HepG2 (cell line): ENCODE data around the gene TAT. TPM values are rescaled to one million over a fixed set of nuclear protein-coding genes. Genes with fewer than 3 reads are reported as not detected.
A peak's percentile ranks its signal among the peaks of the same experiment; 100 is the strongest.

Source experiments
- AFF4 ChIP-seq: sonication (generic); formaldehyde crosslinking; IDR thresholded peaks from 2 replicates; pipeline ENCODE4 v1.4.0; 2020; ENCODE audit warnings: missing genetic modification reagents
- CERS6 ChIP-seq: sonication (generic); formaldehyde crosslinking; IDR thresholded peaks from 2 replicates; pipeline ENCODE4 v1.5.0; 2020; ENCODE audit warnings: missing genetic modification reagents
- DPF2 ChIP-seq: sonication (generic); formaldehyde crosslinking; IDR thresholded peaks from 2 replicates; pipeline ENCODE4 v1.4.0; 2020; ENCODE audit warnings: mild to moderate bottlenecking, low read depth, missing genetic modification reagents, borderline replicate concordance
- ELF3 ChIP-seq: IDR thresholded peaks from 2 replicates; pipeline ENCODE4 v1.6.1; 2016; ENCODE audit warnings: missing genetic modification reagents, missing compliant biosample characterization
- GTF3A ChIP-seq: sonication (generic); formaldehyde crosslinking; conservative IDR thresholded peaks from 2 replicates; pipeline ENCODE4 v1.4.0; 2020; ENCODE audit warnings: mild to moderate bottlenecking, missing genetic modification reagents
- HOXA9 ChIP-seq: sonication (generic); formaldehyde crosslinking; IDR thresholded peaks from 2 replicates; pipeline ENCODE4 v1.8.1; 2022; ENCODE audit warnings: missing genetic modification reagents, mild to moderate bottlenecking, moderate library complexity, borderline replicate concordance
- IRF2 ChIP-seq: IDR thresholded peaks from 2 replicates; pipeline ENCODE4 v1.6.1; 2018; ENCODE audit warnings: missing genetic modification reagents, missing compliant biosample characterization
- LBX2 ChIP-seq: sonication (generic); formaldehyde crosslinking; IDR thresholded peaks from 2 replicates; pipeline ENCODE4 v1.5.0; 2020; ENCODE audit warnings: missing genetic modification reagents, mild to moderate bottlenecking, borderline replicate concordance
- LCORL ChIP-seq, 2 experiments: fragments of 450-650 bp in 1 of 2; sonication (generic) in 1 of 2; formaldehyde crosslinking in 1 of 2; IDR thresholded peaks; 2 replicates each; pipeline versions ENCODE4 v1.5.0 to v1.6.1; 2017 to 2020; ENCODE audit warnings: antibody characterized with exemption in 1 of 2, missing genetic modification reagents in 1 of 2
- NFYC ChIP-seq: IDR thresholded peaks from 2 replicates; pipeline ENCODE4 v1.6.1; 2016; ENCODE audit warnings: missing genetic modification reagents, missing compliant biosample characterization
- RNF219 ChIP-seq: sonication (generic); formaldehyde crosslinking; IDR thresholded peaks from 2 replicates; pipeline ENCODE4 v1.5.0; 2020; ENCODE audit warnings: mild to moderate bottlenecking, missing genetic modification reagents
- SALL1 ChIP-seq: sonication (generic); formaldehyde crosslinking; IDR thresholded peaks from 2 replicates; pipeline ENCODE4 v1.8.0; 2022; ENCODE audit warnings: mild to moderate bottlenecking, missing genetic modification reagents
- SMARCC2 ChIP-seq: fragments of 450-650 bp; IDR thresholded peaks from 2 replicates; pipeline ENCODE4 v1.6.1; 2017; ENCODE audit warnings: antibody characterized with exemption, mild to moderate bottlenecking
- TCF7 ChIP-seq: sonication (generic); IDR thresholded peaks from 2 replicates; pipeline ENCODE4 v1.6.1; 2016; ENCODE audit warnings: antibody characterized with exemption, low read depth
- ZBTB10 ChIP-seq: sonication (generic); formaldehyde crosslinking; IDR thresholded peaks from 2 replicates; pipeline ENCODE4 v1.4.0; 2020; ENCODE audit warnings: missing genetic modification reagents, borderline replicate concordance
- ZBTB7B ChIP-seq: sonication (generic); formaldehyde crosslinking; IDR thresholded peaks from 2 replicates; pipeline ENCODE4 v1.4.0; 2020; ENCODE audit warnings: missing genetic modification reagents
- ZNF12 ChIP-seq: sonication (generic); formaldehyde crosslinking; IDR thresholded peaks from 2 replicates; pipeline ENCODE4 v1.5.0; 2020; ENCODE audit warnings: missing genetic modification reagents
- ZNF235 ChIP-seq: sonication (generic); formaldehyde crosslinking; IDR thresholded peaks from 2 replicates; pipeline ENCODE4 v1.8.1; 2023; ENCODE audit warnings: mild to moderate bottlenecking, missing genetic modification reagents, borderline replicate concordance
- ZNF264 ChIP-seq: sonication (generic); formaldehyde crosslinking; IDR thresholded peaks from 2 replicates; pipeline ENCODE4 v1.4.0; 2020; ENCODE audit warnings: missing genetic modification reagents
- ZNF337 ChIP-seq: sonication (generic); formaldehyde crosslinking; IDR thresholded peaks from 2 replicates; pipeline ENCODE4 v1.5.1; 2020; ENCODE audit warnings: missing genetic modification reagents, low read depth, mild to moderate bottlenecking, borderline replicate concordance
- ZNF616 ChIP-seq: sonication (generic); formaldehyde crosslinking; IDR thresholded peaks from 2 replicates; pipeline ENCODE4 v1.5.0; 2020; ENCODE audit warnings: low read depth, mild to moderate bottlenecking, missing genetic modification reagents
- polyA plus RNA-seq, 8 experiments: library from polyadenylated mRNA; depleted of rRNA in 3 of 8; stranded (reverse) in 7 of 8; unstranded in 1 of 8; fragments of >200 nt; fragmentation: Illumina TruSeq in 4 of 8; extraction: Trizol in 4 of 8; gene quantifications; 2 replicates each; pipeline versions ENCODE4 v1.2.1 to v1.2.3, GENCODE V29; 2011 to 2016; ENCODE audit warnings: low read depth in 4 of 8, missing spikeins in 1 of 8, mixed read lengths in 1 of 8; ENCODE audit not compliant: insufficient read depth in 1 of 8
- total RNA-seq, 5 experiments: library from RNA; depleted of rRNA; stranded (reverse); fragments of >200 nt; fragmentation: Illumina TruSeq; extraction: Trizol; gene quantifications; 2 replicates each; pipeline ENCODE4 v1.2.3, GENCODE V29; 2016; ENCODE audit warnings: low read depth in 1 of 5

Gene TAT
- total and polyA plus RNA-seq, 2 of the 13 experiments (the other 11 are each of a cell fraction or from before 2014, with no cell fraction given): 1.6 to 5.8 TPM

- peak; percentile 81 for TF ChIP-seq ELF3 (CRISPR knock-in tag)
- TF ChIP-seq ZNF235 (CRISPR knock-in tag): no peak
- TF ChIP-seq ZNF337: 0 out of 2 replicates have a peak, but pooled peaks have one; percentile 40
- no peak for TF ChIP-seq NFYC (CRISPR knock-in tag)
- no peak for TF ChIP-seq LCORL (IDR thresholded peaks at IDR 0.05)
- TF ChIP-seq LCORL (CRISPR knock-in tag; IDR thresholded peaks at IDR 0.05): peak; percentile 75; the same call in 1 of the 2 replicates
- no peak for TF ChIP-seq ZNF12
- TF ChIP-seq TCF7: no peak
- TF ChIP-seq ZNF264 (CRISPR knock-in tag): no peak
- no peak for TF ChIP-seq HOXA9 (CRISPR knock-in tag)
- TF ChIP-seq SALL1: peak; percentile 25; the same call in 1 of the 2 replicates
- TF ChIP-seq ZNF616: no peak
- TF ChIP-seq DPF2 (CRISPR knock-in tag): peak; percentile 54; the same call in 1 of the 2 replicates
- TF ChIP-seq AFF4 (CRISPR knock-in tag): no peak
- TF ChIP-seq ZBTB7B (CRISPR knock-in tag): peak; percentile 48; the same call in 1 of the 2 replicates
- TF ChIP-seq SMARCC2: no peak
- TF ChIP-seq IRF2 (CRISPR knock-in tag): peak; percentile 75
- TF ChIP-seq RNF219 (CRISPR knock-in tag): no peak
- no peak for TF ChIP-seq CERS6 (CRISPR knock-in tag)
- TF ChIP-seq GTF3A (CRISPR knock-in tag): no peak
- no peak for TF ChIP-seq ZBTB10 (CRISPR knock-in tag)
- no peak for TF ChIP-seq LBX2 (CRISPR knock-in tag)
Measured at GRCh38 chr16:71623597-71623996, 46.7 kb upstream of the TAT start (continued).
